VCaP (cell line): ENCODE results near the gene STMP1.
"Not testable (repeated sequence)": the region's sequence is repeated elsewhere in the genome, so short reads cannot be mapped to it uniquely, and the experiment has no call there.

Source experiments
- H3K27ac ChIP-seq: fragments of 450-650 bp; 2 replicates; pipeline ENCODE4 v1.5.1; 2017
- TF ChIP-seq, protein P1 (sequence below): fragments of 450-650 bp; conservative IDR thresholded peaks from 2 replicates; pipeline ENCODE4 v1.5.1; 2017; ENCODE audit warnings: mild to moderate bottlenecking, moderate library complexity

Gene STMP1

DNA sequence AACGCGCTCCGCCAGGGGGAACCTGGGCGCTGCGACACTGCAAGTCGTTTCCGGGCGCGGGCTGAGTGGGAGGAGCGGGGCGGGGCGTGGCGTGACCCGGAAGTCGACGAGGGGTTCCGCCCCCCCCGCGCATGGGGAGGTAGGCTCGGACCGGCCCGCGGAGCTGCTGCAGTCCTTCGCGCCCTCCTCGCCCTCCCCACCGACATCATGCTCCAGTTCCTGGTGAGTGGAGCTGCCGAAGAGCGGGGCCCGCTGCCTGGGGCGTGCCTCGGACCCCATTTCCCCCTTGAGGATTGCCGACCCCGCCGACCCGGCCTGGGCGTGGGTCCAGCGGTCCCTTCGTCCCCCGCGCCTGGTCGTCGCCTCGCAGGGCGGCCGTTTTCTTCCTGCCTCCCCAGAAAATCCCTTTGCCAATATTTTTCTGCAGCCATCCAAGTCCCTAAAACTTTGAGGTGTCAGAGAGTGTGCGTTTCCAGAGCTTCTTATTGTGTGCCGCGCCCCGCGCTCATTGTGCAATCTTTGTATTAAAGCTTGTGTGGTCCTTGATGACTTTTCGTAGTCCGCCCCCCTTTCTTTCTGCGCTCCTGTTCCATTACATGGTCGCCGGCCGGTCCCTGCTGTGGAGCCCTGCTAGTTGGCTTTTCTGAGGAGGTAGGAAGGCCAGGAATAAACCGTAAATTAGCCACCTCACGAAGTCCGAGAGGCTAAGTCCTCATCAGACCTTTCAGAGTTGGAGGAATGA, at the start of gene STMP1:
Gene STMP1 (plus strand): TSS at position 142 of the 742 bp plus-strand sequence.
- peak within 1 kb of the TSS; percentile 90 for H3K27ac ChIP-seq
- TF ChIP-seq, protein P1, sequence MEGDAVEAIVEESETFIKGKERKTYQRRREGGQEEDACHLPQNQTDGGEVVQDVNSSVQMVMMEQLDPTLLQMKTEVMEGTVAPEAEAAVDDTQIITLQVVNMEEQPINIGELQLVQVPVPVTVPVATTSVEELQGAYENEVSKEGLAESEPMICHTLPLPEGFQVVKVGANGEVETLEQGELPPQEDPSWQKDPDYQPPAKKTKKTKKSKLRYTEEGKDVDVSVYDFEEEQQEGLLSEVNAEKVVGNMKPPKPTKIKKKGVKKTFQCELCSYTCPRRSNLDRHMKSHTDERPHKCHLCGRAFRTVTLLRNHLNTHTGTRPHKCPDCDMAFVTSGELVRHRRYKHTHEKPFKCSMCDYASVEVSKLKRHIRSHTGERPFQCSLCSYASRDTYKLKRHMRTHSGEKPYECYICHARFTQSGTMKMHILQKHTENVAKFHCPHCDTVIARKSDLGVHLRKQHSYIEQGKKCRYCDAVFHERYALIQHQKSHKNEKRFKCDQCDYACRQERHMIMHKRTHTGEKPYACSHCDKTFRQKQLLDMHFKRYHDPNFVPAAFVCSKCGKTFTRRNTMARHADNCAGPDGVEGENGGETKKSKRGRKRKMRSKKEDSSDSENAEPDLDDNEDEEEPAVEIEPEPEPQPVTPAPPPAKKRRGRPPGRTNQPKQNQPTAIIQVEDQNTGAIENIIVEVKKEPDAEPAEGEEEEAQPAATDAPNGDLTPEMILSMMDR: peak; percentile 86

DNA sequence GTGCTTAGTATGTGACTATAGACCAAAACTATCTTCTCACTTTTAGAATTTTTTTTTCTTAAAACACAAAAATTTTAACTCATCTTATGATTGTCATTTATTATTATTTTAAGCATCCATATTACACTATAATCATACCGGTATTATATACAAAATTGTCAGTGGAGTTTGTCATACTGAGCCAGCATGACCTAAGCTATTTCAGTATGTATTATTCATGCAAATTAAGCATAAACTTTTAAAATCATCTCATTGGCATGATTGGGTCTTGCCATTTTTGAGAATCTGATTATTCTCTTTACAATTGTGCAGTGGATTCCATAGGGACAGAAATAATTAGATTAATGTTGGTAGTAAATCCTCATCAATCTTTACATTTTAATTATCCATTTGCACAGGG, 46.2 kb upstream of the STMP1 start:
- TF ChIP-seq, protein P1: no peak
- H3K27ac ChIP-seq: no peak overlapping the region

DNA sequence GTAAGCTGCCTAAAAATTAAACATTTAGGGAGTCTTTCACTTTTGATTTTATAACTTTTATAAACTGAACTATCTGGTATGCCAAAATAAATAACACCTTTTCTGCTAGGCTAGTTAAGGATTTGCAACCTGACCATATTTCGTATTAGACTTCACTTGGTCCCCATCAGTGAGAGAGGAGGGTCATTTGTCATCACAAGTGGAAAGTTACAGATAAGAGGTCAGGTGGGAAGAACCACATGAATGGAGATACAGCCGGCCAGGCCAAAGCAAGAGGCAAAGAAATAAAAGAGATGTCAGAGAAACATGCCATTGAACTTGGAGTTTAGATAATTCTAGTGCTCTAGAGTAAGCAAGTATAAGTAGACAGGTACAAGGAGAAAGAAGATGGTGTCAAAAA, 44.5 kb upstream of the STMP1 start:
- TF ChIP-seq, protein P1: no peak
- H3K27ac ChIP-seq: no peak overlapping the region

DNA sequence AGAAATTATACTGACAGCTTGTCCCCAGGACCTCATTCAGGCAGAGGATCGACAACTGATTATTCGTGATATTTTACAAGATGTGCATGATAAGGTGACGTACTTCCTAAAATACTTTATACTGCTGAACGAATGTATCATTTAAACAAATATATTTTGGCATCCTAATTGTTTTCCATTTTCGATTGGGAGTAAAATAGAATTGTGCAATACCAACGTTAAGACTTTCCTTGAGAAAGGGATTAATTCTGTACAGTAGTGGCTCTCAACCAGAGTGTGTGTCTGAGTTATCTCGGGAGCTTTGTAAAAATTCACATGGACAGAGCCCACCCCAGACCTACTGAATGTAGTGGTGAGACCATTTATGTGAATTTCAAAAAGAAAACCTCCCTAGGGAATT, 43.8 kb upstream of the STMP1 start:
- TF ChIP-seq, protein P1: no peak
- H3K27ac ChIP-seq: no peak overlapping the region

DNA sequence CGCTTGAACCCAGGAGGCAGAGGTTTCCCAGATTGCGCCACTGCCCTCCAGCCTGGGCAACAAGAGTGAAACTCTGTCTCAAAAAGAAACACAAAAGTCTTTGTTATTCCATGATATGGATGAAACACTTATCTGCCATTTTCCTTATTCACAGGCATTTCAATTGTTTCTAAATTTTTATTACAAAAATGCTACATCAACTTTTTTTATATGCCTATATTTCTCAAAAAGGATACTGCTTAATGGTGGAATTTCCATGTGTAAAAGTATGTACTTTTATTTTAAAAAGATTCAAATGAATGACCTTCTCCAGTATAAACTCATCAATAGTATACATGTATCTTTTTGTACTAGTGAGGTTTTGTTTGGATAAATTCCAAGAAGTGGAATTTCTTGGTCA, 41.9 kb upstream of the STMP1 start:
- TF ChIP-seq, protein P1: no peak
- H3K27ac ChIP-seq: no peak overlapping the region

DNA sequence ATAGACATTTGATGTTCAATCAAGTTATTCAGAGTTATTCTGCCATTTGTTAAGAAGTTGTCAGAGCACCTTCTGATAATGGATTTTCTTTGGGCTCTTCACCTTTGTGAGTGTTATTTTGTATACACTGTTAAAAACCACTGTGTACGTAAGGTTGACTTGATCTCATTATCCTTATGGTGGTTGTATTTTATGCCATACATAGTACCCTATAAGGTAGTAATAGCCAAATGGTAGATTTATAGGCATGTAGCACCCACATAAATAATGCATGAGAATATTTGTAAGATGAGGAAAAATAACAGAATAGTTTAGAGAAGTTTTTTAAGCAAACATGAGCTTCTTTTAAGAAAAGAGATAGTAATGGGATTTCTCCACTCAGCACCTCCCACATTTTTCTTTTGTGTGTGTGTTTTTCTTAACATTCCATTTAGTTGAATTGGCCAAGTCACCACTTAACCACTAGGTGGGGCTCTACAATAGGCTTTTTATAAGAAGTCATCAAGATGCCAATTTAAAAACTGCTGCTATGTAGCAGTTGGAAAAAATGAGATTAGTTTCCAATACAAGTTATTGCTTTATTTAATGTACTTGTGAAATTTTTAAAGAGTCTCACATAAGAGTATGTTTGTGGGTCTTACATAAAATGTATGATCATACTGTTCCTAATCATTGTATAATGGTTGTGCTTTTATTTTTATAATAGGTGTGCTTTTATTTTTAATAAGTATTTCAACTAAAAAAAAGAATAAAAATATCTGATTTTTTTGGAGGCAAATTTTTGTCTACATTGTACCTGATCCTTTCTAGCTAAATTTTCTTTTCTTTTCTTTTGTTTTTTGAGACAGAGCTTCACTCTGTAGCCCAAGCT, 41.1 kb upstream of the STMP1 start:
- H3K27ac ChIP-seq: no peak overlapping the region
- TF ChIP-seq, protein P1: peak; percentile 96

DNA sequence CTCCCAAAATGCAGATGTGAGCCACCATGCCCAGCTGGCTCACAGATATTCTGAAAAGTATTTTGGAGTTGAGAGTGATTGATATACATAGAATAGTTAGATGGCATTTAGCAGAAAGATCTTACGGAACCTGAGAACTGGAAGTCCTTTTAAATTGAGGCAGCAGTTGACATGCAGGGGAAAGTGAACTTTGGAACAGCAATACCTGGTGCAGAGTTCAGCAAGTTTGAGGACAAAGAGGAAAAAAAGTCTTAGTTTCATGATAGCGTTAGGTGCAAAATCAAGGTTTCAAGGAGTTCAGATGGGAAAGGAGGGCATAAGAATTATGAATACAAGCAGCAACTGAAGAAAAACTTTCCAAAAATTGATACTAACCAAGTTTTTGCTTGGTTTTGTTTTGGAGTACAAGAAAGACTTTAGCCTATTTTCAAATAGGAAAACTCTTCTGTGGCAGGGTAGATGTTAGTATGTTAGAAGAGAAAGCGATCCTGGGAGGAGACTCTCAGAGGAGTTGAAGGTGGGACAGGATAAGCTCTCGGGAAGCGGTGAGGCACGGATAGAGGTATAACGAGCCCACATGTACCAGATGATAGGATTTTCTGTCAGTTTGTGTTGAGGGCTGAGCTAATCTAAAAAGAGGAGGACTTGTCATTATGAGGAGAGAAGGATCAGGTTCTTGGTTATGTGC, 28.0 kb upstream of the STMP1 start:
- no peak overlapping the region for H3K27ac ChIP-seq
- TF ChIP-seq, protein P1: no peak

DNA sequence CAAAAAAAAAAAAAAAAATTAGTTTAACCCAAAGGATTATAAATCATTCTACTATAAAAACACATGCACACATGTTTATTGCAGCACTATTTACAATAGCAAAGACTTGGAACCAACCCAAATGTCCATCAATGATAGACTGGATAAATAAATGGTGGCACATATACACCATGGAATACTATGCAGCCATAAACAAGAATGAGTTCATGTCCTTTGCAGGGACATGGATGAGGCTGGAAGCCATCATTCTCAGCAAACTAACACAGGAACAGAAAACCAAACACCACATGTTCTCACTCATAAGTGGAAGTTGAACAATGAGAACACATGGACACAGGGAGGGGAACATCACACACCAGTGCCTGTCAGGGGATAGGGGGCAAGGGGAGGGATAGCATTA, 22.6 kb upstream of the STMP1 start:
- H3K27ac ChIP-seq: not testable (repeated sequence)
